SK-N-SH (cell line): ENCODE results near the gene TMEM11. TPM values are rescaled to one million over a fixed set of nuclear protein-coding genes. Genes with fewer than 3 reads are reported as not detected.

Experiments used
- CTCF ChIA-PET: fragments of 300-600, 350-600 bp; formaldehyde crosslinking; extraction: SDS; loops from one replicate; lab custom pipeline; 2021; lab: Yijun Ruan, JAX
- POLR2A ChIA-PET: fragments of 350-600 bp; sonication (Branson Sonifier 250); formaldehyde crosslinking; extraction: SDS; loops from one replicate; lab custom pipeline; 2020; ENCODE audit warnings: antibody characterized with exemption, inconsistent platforms; lab: Yijun Ruan, JAX
- DNase-seq: peaks from one replicate; pipeline ENCODE4 v3.0.0; 2012
- H2AFZ ChIP-seq: fragments of 200-600 bp; sonication (generic); 2 replicates; pipeline ENCODE4 v1.8.1; 2016; ENCODE audit warnings: antibody characterized with exemption, mild to moderate bottlenecking, low read depth
- H3F3A ChIP-seq: fragments of 200-600 bp; sonication (generic); replicated peaks from 2 replicates; pipeline ENCODE3; 2016; ENCODE audit warnings: antibody characterized with exemption, mild to moderate bottlenecking; ENCODE audit not compliant: insufficient read depth
- H3K27ac ChIP-seq, 2 experiments: fragments of 200-500 bp in 1 of 2; fragments of 200-600 bp in 1 of 2; sonication (Bioruptor generic) in 1 of 2; sonication (generic), shearing (Covaris generic) in 1 of 2; 2 replicates each; pipeline versions ENCODE4 v1.5.1 to v1.6.1; 2014 to 2016; ENCODE audit warnings: low read depth in 2 of 2, inconsistent platforms in 1 of 2, low read length in 1 of 2, mild to moderate bottlenecking in 1 of 2, mixed read lengths in 1 of 2
- H3K27me3 ChIP-seq: fragments of 200-600 bp; sonication (generic), shearing (Covaris generic); 2 replicates; pipeline ENCODE4 v1.6.1; 2016; ENCODE audit warnings: mixed run types; ENCODE audit not compliant: insufficient read depth
- H3K36me3 ChIP-seq, 2 experiments: fragments of 200-500 bp in 1 of 2; fragments of 200-600 bp in 1 of 2; sonication (Bioruptor generic) in 1 of 2; sonication (generic) in 1 of 2; replicated peaks in 1 of 2; 2 replicates each; pipeline versions ENCODE3 to v1.5.1; 2014 to 2016; ENCODE audit warnings: low read length in 1 of 2, mild to moderate bottlenecking in 1 of 2; ENCODE audit not compliant: insufficient read depth in 2 of 2, control insufficient read depth in 1 of 2
- H3K4me1 ChIP-seq, 2 experiments: fragments of 200-500 bp in 1 of 2; fragments of 200-600 bp in 1 of 2; sonication (Bioruptor generic) in 1 of 2; sonication (generic), shearing (Covaris generic) in 1 of 2; 2 replicates each; pipeline versions ENCODE4 v1.5.1 to v1.6.1; 2014 to 2016; ENCODE audit warnings: low read depth in 1 of 2, low read length in 1 of 2, mixed run types in 1 of 2; ENCODE audit not compliant: insufficient read depth in 2 of 2, control insufficient read depth in 1 of 2
- H3K4me2 ChIP-seq: fragments of 200-600 bp; sonication (generic), shearing (Covaris generic); 2 replicates; pipeline ENCODE4 v1.6.1; 2017; ENCODE audit warnings: mixed run types
- H3K4me3 ChIP-seq, 2 experiments: fragments of 200-500 bp in 1 of 2; fragments of 200-600 bp in 1 of 2; sonication (Bioruptor generic) in 1 of 2; sonication (generic), shearing (Covaris generic) in 1 of 2; 2 replicates each; pipeline versions ENCODE4 v1.5.1 to v1.8.1; 2014 to 2016; ENCODE audit warnings: low read depth in 2 of 2, inconsistent platforms in 1 of 2, low read length in 1 of 2, mild to moderate bottlenecking in 1 of 2, mixed read lengths in 1 of 2, moderate library complexity in 1 of 2
- H3K79me2 ChIP-seq: fragments of 200-600 bp; sonication (generic); 2 replicates; pipeline ENCODE4 v1.8.1; 2017; ENCODE audit warnings: mild to moderate bottlenecking; ENCODE audit not compliant: insufficient read depth
- H3K9ac ChIP-seq: fragments of 200-600 bp; sonication (generic); 2 replicates; pipeline ENCODE4 v1.6.1; 2017; ENCODE audit warnings: mixed run types
- H3K9me2 ChIP-seq: fragments of 200-600 bp; sonication (generic); 2 replicates; pipeline ENCODE4 v1.6.1; 2017; ENCODE audit warnings: mixed run types
- H3K9me3 ChIP-seq: fragments of 200-600 bp; sonication (generic); 2 replicates; pipeline ENCODE4 v1.6.1; 2017; ENCODE audit warnings: mixed run types, mild to moderate bottlenecking, moderate library complexity
- H4K20me1 ChIP-seq: fragments of 200-600 bp; sonication (generic); 2 replicates; pipeline ENCODE4 v1.6.1; 2017; ENCODE audit warnings: mild to moderate bottlenecking, mixed run types; ENCODE audit not compliant: insufficient read depth
- EP300 ChIP-seq, 2 experiments: IDR thresholded peaks; 2 replicates each; pipeline versions ENCODE4 v1.4.0 to v1.6.1; 2012; ENCODE audit warnings: borderline replicate concordance in 1 of 2, low read depth in 1 of 2, low read length in 1 of 2
- EZH2phosphoT487 ChIP-seq: fragments of 200-600 bp; sonication (generic); IDR thresholded peaks from 2 replicates; pipeline ENCODE4 v1.6.1; 2017; ENCODE audit warnings: low read depth, mixed run types, mild to moderate bottlenecking, antibody characterized with exemption, moderate library complexity, borderline replicate concordance
- FOXJ3 ChIP-seq: sonication (generic); formaldehyde crosslinking; IDR thresholded peaks from 2 replicates; pipeline ENCODE4 v1.5.1; 2020; ENCODE audit warnings: mild to moderate bottlenecking, missing genetic modification reagents
- FOXM1 ChIP-seq: IDR thresholded peaks from 2 replicates; pipeline ENCODE4 v1.4.0; 2012; ENCODE audit warnings: low read depth, mild to moderate bottlenecking
- GABPA ChIP-seq: IDR thresholded peaks from 2 replicates; pipeline ENCODE4 v1.4.0; 2012; ENCODE audit warnings: low read depth, mild to moderate bottlenecking
- JUND ChIP-seq: IDR thresholded peaks from 2 replicates; pipeline ENCODE4 v1.4.0; 2012
- MEF2A ChIP-seq: IDR thresholded peaks from 2 replicates; pipeline ENCODE4 v1.4.0; 2012; ENCODE audit warnings: low read depth, borderline replicate concordance
- RCOR1 ChIP-seq: fragments of 150-350 bp; IDR thresholded peaks from 2 replicates; pipeline ENCODE4 v1.6.1; 2017; ENCODE audit warnings: antibody characterized with exemption, low read length
- RFX5 ChIP-seq: IDR thresholded peaks from 2 replicates; pipeline ENCODE4 v1.6.1; 2012; ENCODE audit warnings: mild to moderate bottlenecking, improper control_type of control experiment, low read length
- TCF12 ChIP-seq: IDR thresholded peaks from 2 replicates; pipeline ENCODE4 v1.4.0; 2012
- TEAD4 ChIP-seq: IDR thresholded peaks from 2 replicates; pipeline ENCODE4 v1.4.0; 2012; ENCODE audit warnings: mild to moderate bottlenecking, borderline replicate concordance; ENCODE audit not compliant: insufficient read depth
- WGBS: methylation state at CpG from one replicate; pipeline ENCODE4 v1.1.6; 2017; ENCODE audit warnings: low lambda C conversion rate; 5-methylcytosine and 5-hydroxymethylcytosine counted together
- polyA plus RNA-seq, 3 experiments: library from polyadenylated mRNA; depleted of rRNA; stranded (reverse); fragments of >200 nt; gene quantifications; 2 replicates each; pipeline ENCODE4 v1.2.3, GENCODE V29; 2012
- TF ChIP-seq, protein P1 (sequence below): IDR thresholded peaks from 2 replicates; pipeline ENCODE4 v1.4.0; 2012; ENCODE audit warnings: low read depth, borderline replicate concordance
- TF ChIP-seq, protein P2 (sequence below): IDR thresholded peaks from 2 replicates; pipeline ENCODE4 v1.4.0; 2012; ENCODE audit warnings: low read depth, borderline replicate concordance
- TF ChIP-seq, protein P3 (sequence below): IDR thresholded peaks from 2 replicates; pipeline ENCODE4 v1.6.1; 2012; ENCODE audit warnings: mild to moderate bottlenecking, low read depth, low read length, moderate library complexity
- TF ChIP-seq, protein P4 (sequence below): IDR thresholded peaks from 2 replicates; pipeline ENCODE4; 2012

Gene TMEM11
- polyA plus RNA-seq, 1 of the 3 experiments (the other 2 are of a cell fraction): 52.3 TPM

DNA sequence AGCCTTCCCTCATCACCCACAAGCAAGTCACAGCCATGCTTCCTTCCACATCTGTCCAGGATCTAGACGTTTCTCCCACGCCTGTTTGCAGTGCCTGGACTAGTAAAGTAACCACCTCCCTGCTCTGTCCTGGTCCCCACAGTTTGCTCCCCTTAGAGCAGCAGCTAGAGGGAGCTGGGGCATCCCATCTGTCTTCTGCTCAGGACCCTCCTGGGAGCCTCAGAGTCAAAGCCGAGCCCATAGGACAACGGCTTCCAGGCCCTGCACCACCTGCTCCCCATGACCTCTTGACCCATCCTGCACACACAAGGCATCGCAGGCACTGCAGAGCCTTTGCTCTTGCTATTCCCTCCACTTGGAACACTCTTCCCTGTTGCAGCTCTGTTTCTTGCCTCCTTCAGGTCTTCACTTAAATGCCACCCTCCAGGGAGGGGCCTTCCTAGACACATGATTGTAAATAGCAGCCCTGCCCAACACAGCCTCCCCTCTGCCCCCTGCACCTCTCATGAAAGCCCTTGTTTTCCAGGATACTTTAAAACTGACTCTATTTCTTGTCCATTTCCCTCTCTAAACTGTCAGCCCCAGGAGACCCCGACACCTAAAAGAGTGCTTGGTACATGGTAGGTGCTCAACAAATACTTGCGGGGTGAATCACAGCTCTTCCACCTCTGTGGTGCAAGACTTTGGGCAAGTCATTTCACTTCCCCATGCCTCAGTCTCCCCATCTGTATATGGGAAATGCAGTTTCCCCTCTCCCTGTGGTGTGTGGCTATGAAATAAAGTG, 36.2 kb upstream of the TMEM11 start:
- H3F3A ChIP-seq: no peaks in the 10 kb centered on the region
- H3K79me2 ChIP-seq: no peaks in the 10 kb centered on the region
- no peaks in the 10 kb centered on the region for H3K9me2 ChIP-seq
- POLR2A ChIA-PET: interaction anchor here (1.1 kb wide), 1 partner anchor 11 kb away, joined by 3 read pairs; no protein-coding TSS in a partner anchor
- no peaks in the 10 kb centered on the region for H3K9me3 ChIP-seq
- no peak for TF ChIP-seq TEAD4
- TF ChIP-seq, protein P1, sequence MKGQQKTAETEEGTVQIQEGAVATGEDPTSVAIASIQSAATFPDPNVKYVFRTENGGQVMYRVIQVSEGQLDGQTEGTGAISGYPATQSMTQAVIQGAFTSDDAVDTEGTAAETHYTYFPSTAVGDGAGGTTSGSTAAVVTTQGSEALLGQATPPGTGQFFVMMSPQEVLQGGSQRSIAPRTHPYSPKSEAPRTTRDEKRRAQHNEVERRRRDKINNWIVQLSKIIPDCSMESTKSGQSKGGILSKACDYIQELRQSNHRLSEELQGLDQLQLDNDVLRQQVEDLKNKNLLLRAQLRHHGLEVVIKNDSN: no peak
- no peak for TF ChIP-seq RFX5
- TF ChIP-seq EZH2phosphoT487: no peak
- peaks cover 0 to 8% of the 10 kb centered on the region in 2 experiments; a peak in 1 of 4 replicates for H3K4me1 ChIP-seq
- 68% methylated on average over 6 of the region's 7 CpGs for WGBS
- no peaks in the 10 kb centered on the region for H3K27me3 ChIP-seq
- H3K4me2 ChIP-seq: no peak overlapping the region
- no peak overlapping the region for H3K9ac ChIP-seq
- DNase-seq: no peak
- no peak overlapping the region for H2AFZ ChIP-seq
- no peaks in the 10 kb centered on the region for H3K36me3 ChIP-seq
- CTCF ChIA-PET: interaction anchor here (1.2 to 1.7 kb wide), 5 partner anchors 11 to 262 kb away, joined by 3 to 7 read pairs (median 6); no protein-coding TSS in a partner anchor
- H4K20me1 ChIP-seq: no peaks in the 10 kb centered on the region
- H3K27ac ChIP-seq: no peak overlapping the region
- H3K4me3 ChIP-seq: no peak overlapping the region

DNA sequence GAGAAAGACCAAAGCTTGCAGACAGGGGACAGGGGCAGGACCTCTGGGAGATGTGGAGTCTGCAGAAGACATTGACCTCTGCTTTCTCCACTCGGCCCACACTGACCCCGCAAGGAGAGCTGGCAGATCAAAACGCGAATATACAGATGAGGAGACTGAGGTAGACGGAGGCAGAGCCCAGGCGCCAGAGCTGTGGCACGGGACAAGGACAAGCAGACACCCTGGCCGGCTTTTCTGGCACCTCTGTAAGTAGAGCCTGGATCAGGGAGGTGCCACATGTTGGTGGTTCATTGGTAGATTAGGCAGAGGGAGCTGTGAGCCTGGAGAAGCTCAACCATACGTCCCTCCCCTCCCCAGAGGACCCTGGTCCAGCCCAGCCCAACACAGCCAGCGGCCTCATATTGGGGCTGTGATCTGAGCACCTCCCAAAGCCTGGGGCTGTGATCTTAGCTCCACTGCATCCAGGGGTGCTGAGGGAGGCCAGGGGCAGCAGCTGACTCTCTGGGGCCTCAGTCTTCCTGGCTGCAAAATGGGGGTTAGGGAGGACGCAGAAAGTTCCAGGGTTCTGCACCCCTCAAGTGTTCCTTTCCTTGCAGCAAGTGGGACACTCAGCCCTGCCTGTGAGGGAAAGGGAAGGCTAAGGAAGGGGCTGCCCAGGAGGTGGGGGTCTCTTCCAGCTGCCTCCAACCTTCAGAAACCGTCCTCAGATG, 35.3 kb upstream of the TMEM11 start:
- Histone ChIP-seq H4K20me1 (no peaks in the 10 kb centered on the region), H3K36me3 (no peaks in the 10 kb centered on the region), H3K27me3 (no peaks in the 10 kb centered on the region), H3K4me2 (no peak overlapping the region), H3K4me1 (peaks cover 0 to 8% of the 10 kb centered on the region in 2 experiments; a peak in 1 of 4 replicates), H3K9ac (no peak overlapping the region), H3K4me3 (no peak overlapping the region), H3K27ac (no peak overlapping the region), H3F3A (no peaks in the 10 kb centered on the region), H3K9me3 (no peaks in the 10 kb centered on the region), H3K9me2 (no peaks in the 10 kb centered on the region), H3K79me2 (no peaks in the 10 kb centered on the region), H2AFZ (no peak overlapping the region)
- ChIA-PET POLR2A (no interaction called here), CTCF (interaction anchor here (1.2 to 1.7 kb wide), 4 partner anchors 10 to 263 kb away, joined by 3 to 7 read pairs (median 6); no protein-coding TSS in a partner anchor)
- DNase-seq: no peak
- 83% methylated on average over 9 of the region's 12 CpGs for WGBS
- TF ChIP-seq EP300 (IDR thresholded peaks at IDR 0.05; ENCODE audit: borderline replicate concordance in 1 of 2, low read depth in 1 of 2, low read length in 1 of 2): no peak
- TF ChIP-seq, protein P2, sequence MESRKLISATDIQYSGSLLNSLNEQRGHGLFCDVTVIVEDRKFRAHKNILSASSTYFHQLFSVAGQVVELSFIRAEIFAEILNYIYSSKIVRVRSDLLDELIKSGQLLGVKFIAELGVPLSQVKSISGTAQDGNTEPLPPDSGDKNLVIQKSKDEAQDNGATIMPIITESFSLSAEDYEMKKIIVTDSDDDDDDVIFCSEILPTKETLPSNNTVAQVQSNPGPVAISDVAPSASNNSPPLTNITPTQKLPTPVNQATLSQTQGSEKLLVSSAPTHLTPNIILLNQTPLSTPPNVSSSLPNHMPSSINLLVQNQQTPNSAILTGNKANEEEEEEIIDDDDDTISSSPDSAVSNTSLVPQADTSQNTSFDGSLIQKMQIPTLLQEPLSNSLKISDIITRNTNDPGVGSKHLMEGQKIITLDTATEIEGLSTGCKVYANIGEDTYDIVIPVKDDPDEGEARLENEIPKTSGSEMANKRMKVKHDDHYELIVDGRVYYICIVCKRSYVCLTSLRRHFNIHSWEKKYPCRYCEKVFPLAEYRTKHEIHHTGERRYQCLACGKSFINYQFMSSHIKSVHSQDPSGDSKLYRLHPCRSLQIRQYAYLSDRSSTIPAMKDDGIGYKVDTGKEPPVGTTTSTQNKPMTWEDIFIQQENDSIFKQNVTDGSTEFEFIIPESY: no peak
- TF ChIP-seq RCOR1: no peak
- no peak for TF ChIP-seq FOXM1
- TF ChIP-seq, protein P1: no peak
- no peak for TF ChIP-seq FOXJ3 (CRISPR knock-in tag)
- TF ChIP-seq, protein P3, sequence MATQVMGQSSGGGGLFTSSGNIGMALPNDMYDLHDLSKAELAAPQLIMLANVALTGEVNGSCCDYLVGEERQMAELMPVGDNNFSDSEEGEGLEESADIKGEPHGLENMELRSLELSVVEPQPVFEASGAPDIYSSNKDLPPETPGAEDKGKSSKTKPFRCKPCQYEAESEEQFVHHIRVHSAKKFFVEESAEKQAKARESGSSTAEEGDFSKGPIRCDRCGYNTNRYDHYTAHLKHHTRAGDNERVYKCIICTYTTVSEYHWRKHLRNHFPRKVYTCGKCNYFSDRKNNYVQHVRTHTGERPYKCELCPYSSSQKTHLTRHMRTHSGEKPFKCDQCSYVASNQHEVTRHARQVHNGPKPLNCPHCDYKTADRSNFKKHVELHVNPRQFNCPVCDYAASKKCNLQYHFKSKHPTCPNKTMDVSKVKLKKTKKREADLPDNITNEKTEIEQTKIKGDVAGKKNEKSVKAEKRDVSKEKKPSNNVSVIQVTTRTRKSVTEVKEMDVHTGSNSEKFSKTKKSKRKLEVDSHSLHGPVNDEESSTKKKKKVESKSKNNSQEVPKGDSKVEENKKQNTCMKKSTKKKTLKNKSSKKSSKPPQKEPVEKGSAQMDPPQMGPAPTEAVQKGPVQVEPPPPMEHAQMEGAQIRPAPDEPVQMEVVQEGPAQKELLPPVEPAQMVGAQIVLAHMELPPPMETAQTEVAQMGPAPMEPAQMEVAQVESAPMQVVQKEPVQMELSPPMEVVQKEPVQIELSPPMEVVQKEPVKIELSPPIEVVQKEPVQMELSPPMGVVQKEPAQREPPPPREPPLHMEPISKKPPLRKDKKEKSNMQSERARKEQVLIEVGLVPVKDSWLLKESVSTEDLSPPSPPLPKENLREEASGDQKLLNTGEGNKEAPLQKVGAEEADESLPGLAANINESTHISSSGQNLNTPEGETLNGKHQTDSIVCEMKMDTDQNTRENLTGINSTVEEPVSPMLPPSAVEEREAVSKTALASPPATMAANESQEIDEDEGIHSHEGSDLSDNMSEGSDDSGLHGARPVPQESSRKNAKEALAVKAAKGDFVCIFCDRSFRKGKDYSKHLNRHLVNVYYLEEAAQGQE: no peak
- TF ChIP-seq EZH2phosphoT487: no peak
- TF ChIP-seq MEF2A: no peak
- TF ChIP-seq, protein P4, sequence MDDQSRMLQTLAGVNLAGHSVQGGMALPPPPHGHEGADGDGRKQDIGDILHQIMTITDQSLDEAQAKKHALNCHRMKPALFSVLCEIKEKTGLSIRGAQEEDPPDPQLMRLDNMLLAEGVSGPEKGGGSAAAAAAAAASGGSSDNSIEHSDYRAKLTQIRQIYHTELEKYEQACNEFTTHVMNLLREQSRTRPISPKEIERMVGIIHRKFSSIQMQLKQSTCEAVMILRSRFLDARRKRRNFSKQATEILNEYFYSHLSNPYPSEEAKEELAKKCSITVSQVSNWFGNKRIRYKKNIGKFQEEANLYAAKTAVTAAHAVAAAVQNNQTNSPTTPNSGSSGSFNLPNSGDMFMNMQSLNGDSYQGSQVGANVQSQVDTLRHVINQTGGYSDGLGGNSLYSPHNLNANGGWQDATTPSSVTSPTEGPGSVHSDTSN: no peak
- TF ChIP-seq TCF12: no peak
- TF ChIP-seq JUND: no peak
- no peak for TF ChIP-seq GABPA
